ENCODE measurements around the gene ROBO4.

- TF ChIP-seq BHLHE40 (IDR thresholded peaks at IDR 0.05; ENCODE audit: low read depth, low read length) (no peak), CTCF (IDR thresholded peaks at IDR 0.05) (no peak), CBX2 (IDR thresholded peaks at IDR 0.05; ENCODE audit: borderline replicate concordance, low read depth) (no peak), FOSL2 (IDR thresholded peaks at IDR 0.05) (no peak), FOSL2 (CRISPR knock-in tag; IDR thresholded peaks at IDR 0.05) (no peak), SREBF2 (IDR thresholded peaks at IDR 0.05) (no peak), POLR2A (IDR thresholded peaks at IDR 0.05; ENCODE audit: low read length) (no peak), ELK1 (IDR thresholded peaks at IDR 0.05; ENCODE audit: low read depth, low read length) (no peak), RAD21 (conservative IDR thresholded peaks at IDR 0.05 in 1 of 2, IDR thresholded peaks at IDR 0.05 in 1 of 2) (no peak)
Measured at GRCh38 chr11:124846070-124846673, 51.5 kb downstream of the ROBO4 start.
